Measurements from ENCODE around the gene ABHD4. TPM values are rescaled to one million over a fixed set of nuclear protein-coding genes. Genes with fewer than 3 reads are reported as not detected.

Gene ABHD4, protein sequence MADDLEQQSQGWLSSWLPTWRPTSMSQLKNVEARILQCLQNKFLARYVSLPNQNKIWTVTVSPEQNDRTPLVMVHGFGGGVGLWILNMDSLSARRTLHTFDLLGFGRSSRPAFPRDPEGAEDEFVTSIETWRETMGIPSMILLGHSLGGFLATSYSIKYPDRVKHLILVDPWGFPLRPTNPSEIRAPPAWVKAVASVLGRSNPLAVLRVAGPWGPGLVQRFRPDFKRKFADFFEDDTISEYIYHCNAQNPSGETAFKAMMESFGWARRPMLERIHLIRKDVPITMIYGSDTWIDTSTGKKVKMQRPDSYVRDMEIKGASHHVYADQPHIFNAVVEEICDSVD
- 9.8 and 14.6 TPM in 2 replicates for total RNA-seq

DNA sequence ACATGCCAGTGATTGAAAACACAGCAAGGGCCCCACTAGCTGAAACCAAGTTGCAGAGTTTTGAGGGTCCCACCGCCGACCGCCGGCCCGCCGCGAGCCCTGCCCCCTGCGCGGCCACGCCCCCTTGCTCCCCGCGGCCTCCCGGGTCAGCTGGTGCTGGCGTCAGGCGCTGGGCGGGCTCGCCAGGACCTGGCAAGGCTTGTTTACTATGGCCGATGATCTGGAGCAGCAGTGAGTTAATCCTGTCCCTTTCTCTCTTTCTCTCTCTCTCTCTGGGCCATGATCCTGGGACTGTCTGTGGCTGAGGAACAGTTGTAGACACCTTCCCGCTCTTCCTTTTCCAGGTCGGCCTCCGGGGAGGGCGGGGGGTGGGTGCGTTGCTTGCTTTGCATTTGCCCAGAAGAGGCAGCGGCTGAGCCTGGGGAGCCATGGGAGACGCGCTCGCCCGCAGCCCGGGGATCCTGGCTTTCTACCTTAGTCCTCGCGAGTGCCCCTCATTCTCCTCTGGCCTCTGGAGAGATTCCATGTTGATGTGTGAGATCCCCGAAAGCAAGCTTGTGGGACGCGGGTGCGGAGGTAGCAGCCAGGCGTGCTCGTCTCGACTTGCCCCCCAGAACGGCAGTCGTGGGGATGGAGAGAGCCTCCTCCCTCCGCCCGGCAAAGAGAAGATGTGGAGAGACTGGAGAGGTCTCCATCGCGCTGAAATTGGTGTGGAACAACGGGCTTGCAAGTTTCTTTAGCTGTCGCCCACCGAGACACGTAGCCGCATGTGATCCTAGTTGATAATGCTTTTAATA is at the start of gene ABHD4:
ABHD4 (plus strand) TSS at position 202 of the 797 bp plus-strand sequence; CDS start at position 209, 7 bp downstream.

DNA sequence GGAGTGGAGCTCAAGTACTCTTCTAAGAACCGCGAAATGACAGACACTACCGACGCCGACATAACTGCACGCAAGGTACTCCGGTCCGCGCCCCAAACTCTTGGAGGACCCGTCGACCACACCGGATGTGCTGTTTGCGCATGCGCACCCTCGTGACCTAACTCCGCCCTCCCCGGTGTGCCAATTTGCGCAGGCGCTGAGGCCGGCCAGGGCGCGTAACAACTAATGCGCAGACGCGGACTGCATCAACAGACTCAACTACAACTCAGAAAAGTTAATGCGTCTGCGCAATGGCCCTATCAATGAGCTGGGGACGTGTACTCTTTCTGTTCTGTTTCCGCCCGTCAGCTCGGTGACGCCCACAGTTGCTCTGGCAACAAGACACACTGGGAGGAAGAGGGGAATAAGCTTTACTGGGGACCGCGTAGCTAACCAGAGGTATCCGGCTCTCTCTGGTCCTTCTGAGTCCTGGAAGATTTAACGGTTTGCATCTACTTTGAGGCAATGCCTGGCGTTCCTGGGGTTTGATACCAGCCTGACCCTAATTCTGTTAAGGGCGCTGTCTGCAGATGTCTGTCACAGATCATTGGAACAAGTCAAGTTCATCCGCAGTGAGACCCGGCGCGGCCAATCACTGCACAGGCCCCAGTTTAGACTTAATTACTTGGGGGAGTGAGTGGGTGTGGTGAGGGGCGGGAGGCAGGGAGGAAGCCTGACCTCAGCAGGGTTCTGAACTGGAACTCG is 8.8 kb upstream of the ABHD4 start, which contains the start of gene DAD1:
DAD1 (minus strand) TSS at position 129 of the 744 bp plus-strand sequence; CDS start at position 62, 67 bp downstream.

DNA sequence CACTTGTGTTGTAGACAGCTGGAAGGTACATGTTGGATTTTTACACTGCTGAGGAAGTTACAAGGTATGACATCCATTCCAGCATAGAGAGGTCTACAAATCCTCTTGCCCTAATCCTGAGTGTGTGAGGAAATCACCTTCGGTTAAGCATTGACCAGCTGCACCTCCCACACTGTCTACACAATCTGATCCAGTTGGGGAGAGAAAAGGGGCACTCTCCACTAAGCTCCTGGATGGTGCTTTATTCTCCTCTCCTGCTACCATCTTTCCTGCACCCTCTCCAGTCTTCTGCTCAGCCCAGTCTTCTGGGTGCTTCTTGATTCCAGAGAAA is 46.2 kb downstream of the ABHD4 start, which contains the start of gene OR6J1:
OR6J1 (minus strand) TSS at position 48 of the 331 bp plus-strand sequence. CDS start 9,541 bp downstream, outside the sequence.

Other genes starting within 250 kb of the ABHD4 start
- 416 and 457 TPM in 2 replicates for gene DAD1, start 9.1 kb upstream of the ABHD4 start, total RNA-seq
- not detected in 2 replicates for gene OR6J1, start 46.1 kb downstream of the ABHD4 start, total RNA-seq
- 84.1 and 96.4 TPM in 2 replicates for gene OXA1L, start 168.4 kb downstream of the ABHD4 start, total RNA-seq
- 6.9 and 11.4 TPM in 2 replicates for gene SLC7A7, start 217.1 kb downstream of the ABHD4 start, total RNA-seq
- 40.8 and 120 TPM in 2 replicates for gene MRPL52, start 231.6 kb downstream of the ABHD4 start, total RNA-seq
- 268 and 400 TPM in 2 replicates for gene MMP14, start 238.3 kb downstream of the ABHD4 start, total RNA-seq